Fibroblast of lung (primary cell): ENCODE results near the gene ZNF532. TPM values are rescaled to one million over a fixed set of nuclear protein-coding genes. Genes with fewer than 3 reads are reported as not detected.

Experiments
- DNase-seq, 2 donors: peaks; one replicate each; pipeline versions ENCODE4 v3.0.0 to v3.0.0-alpha.2; 2010; ENCODE audit warnings: low read depth in 2 of 2
- H2AFZ ChIP-seq: 2 replicates; pipeline ENCODE4 v1.5.1; 2012; ENCODE audit warnings: low read length, control low read depth, inconsistent platforms
- H3K27ac ChIP-seq: 2 replicates; pipeline ENCODE4 v1.5.1; 2011; ENCODE audit warnings: low read length, control low read depth; ENCODE audit not compliant: insufficient read depth
- H3K27me3 ChIP-seq: 2 replicates; pipeline ENCODE4 v1.5.1; 2011; ENCODE audit warnings: mild to moderate bottlenecking, low read length; ENCODE audit not compliant: control insufficient read depth, insufficient read depth
- H3K36me3 ChIP-seq: 2 replicates; pipeline ENCODE4 v1.5.1; 2011; ENCODE audit warnings: low read length; ENCODE audit not compliant: control insufficient read depth, insufficient read depth
- H3K4me1 ChIP-seq: 2 replicates; pipeline ENCODE4 v1.5.1; 2011; ENCODE audit warnings: low read length; ENCODE audit not compliant: control insufficient read depth, insufficient read depth; ENCODE audit errors: extremely low read depth
- H3K4me2 ChIP-seq: 2 replicates; pipeline ENCODE4 v1.5.1; 2011; ENCODE audit warnings: low read length, control low read depth; ENCODE audit not compliant: insufficient read depth; ENCODE audit errors: extremely low read depth
- H3K4me3 ChIP-seq, 4 experiments: fragments of 200-600 bp in 1 of 4; sonication (generic) in 1 of 4; replicated peaks in 1 of 4; 2 replicates each; pipeline ENCODE4 v1.5.1; 2011 to 2016; ENCODE audit warnings: low read length in 4 of 4, low read depth in 3 of 4, mild to moderate bottlenecking in 3 of 4, control low read depth in 2 of 4, inconsistent platforms in 1 of 4, mixed read lengths in 1 of 4; ENCODE audit not compliant: insufficient read depth in 1 of 4; ENCODE audit errors: control extremely low read depth in 1 of 4
- H3K79me2 ChIP-seq: 2 replicates; pipeline ENCODE4 v1.5.1; 2012; ENCODE audit warnings: mild to moderate bottlenecking, low read length, inconsistent platforms; ENCODE audit not compliant: control insufficient read depth, insufficient read depth
- H3K9ac ChIP-seq: 2 replicates; pipeline ENCODE4 v1.5.1; 2011; ENCODE audit warnings: mild to moderate bottlenecking, low read length, control low read depth; ENCODE audit not compliant: insufficient read depth
- H3K9me3 ChIP-seq: 2 replicates; pipeline ENCODE4 v1.5.1; 2012; ENCODE audit warnings: low read depth, low read length; ENCODE audit not compliant: control insufficient read depth, insufficient read depth
- H4K20me1 ChIP-seq: 2 replicates; pipeline ENCODE4 v1.5.1; 2011; ENCODE audit warnings: low read length; ENCODE audit not compliant: control insufficient read depth, insufficient read depth; ENCODE audit errors: extremely low read depth
- EZH2 ChIP-seq: IDR thresholded peaks from 2 replicates; pipeline ENCODE4 v1.5.1; 2012; ENCODE audit warnings: low read length, control low read depth, mild to moderate bottlenecking; ENCODE audit errors: missing control alignments
- polyA plus RNA-seq, 2 donors: library from polyadenylated mRNA; depleted of rRNA in 1 of 2; stranded (reverse) in 1 of 2; unstranded in 1 of 2; fragments of >200 nt; gene quantifications; 2 replicates each; pipeline ENCODE4 v1.2.1, GENCODE V29; 2011 to 2012; ENCODE audit warnings: missing spikeins in 1 of 2
- total RNA-seq: library from RNA; depleted of rRNA; stranded (reverse); fragments of >200 nt; gene quantifications from 2 replicates; pipeline ENCODE4 v1.2.1, GENCODE V29; 2014
- TF ChIP-seq, protein P1 (sequence below), 2 donors: IDR thresholded peaks in 1 of 2; conservative IDR thresholded peaks in 1 of 2; 1 replicate in 1 of 2; 2 replicates in 1 of 2; pipeline ENCODE4 v1.5.1; 2011 to 2012; ENCODE audit warnings: low read length in 2 of 2, control low read depth in 1 of 2, inconsistent platforms in 1 of 2, low read depth in 1 of 2, mild to moderate bottlenecking in 1 of 2

Gene ZNF532
- total and polyA plus RNA-seq, 2 donors (not counting 1 experiment from before 2014, with no cell fraction given), result 57.3 to 64.6 TPM

DNA sequence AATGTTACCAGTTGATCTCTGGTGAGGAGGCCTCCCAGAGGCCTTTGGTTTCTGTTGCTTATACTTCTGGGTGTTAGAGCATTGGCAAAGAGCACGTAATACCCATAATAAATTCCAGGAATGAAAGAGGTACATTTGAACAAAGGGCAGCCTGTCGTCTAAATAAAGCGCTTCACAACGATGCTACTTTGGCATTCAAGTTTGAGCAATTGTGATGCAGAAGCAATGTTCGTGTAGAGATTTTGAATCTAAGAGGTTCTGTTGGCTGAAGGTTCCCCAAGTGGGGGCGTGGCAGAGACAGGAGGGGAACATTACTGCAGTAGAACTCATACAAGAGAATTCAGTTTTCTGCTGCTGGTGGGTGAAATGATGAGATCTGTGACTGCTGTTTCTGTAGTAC is 27.8 kb downstream of the ZNF532 start:
- Histone ChIP-seq H3K4me2 (peak overlapping the region; percentile 9), H3K4me1 (peaks cover 5% of the 10 kb centered on the region), H3K36me3 (no peaks in the 10 kb centered on the region), H3K4me3 (peak overlapping the region in 1 of 4 experiments; percentile 45), H3K27me3 (no peaks in the 10 kb centered on the region), H3K9me3 (no peaks in the 10 kb centered on the region), H3K79me2 (peaks cover 9% of the 10 kb centered on the region), H3K27ac (peak overlapping the region; percentile 48), H3K9ac (no peak overlapping the region), H4K20me1 (no peaks in the 10 kb centered on the region), H2AFZ (no peak overlapping the region)
- TF ChIP-seq, protein P1, sequence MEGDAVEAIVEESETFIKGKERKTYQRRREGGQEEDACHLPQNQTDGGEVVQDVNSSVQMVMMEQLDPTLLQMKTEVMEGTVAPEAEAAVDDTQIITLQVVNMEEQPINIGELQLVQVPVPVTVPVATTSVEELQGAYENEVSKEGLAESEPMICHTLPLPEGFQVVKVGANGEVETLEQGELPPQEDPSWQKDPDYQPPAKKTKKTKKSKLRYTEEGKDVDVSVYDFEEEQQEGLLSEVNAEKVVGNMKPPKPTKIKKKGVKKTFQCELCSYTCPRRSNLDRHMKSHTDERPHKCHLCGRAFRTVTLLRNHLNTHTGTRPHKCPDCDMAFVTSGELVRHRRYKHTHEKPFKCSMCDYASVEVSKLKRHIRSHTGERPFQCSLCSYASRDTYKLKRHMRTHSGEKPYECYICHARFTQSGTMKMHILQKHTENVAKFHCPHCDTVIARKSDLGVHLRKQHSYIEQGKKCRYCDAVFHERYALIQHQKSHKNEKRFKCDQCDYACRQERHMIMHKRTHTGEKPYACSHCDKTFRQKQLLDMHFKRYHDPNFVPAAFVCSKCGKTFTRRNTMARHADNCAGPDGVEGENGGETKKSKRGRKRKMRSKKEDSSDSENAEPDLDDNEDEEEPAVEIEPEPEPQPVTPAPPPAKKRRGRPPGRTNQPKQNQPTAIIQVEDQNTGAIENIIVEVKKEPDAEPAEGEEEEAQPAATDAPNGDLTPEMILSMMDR (conservative IDR thresholded peaks at IDR 0.05 in 1 of 2, IDR thresholded peaks at IDR 0.05 in 1 of 2; ENCODE audit: low read depth in 1 of 2, low read length in 2 of 2), result no peak
- no peak for TF ChIP-seq EZH2
- no peak for DNase-seq

DNA sequence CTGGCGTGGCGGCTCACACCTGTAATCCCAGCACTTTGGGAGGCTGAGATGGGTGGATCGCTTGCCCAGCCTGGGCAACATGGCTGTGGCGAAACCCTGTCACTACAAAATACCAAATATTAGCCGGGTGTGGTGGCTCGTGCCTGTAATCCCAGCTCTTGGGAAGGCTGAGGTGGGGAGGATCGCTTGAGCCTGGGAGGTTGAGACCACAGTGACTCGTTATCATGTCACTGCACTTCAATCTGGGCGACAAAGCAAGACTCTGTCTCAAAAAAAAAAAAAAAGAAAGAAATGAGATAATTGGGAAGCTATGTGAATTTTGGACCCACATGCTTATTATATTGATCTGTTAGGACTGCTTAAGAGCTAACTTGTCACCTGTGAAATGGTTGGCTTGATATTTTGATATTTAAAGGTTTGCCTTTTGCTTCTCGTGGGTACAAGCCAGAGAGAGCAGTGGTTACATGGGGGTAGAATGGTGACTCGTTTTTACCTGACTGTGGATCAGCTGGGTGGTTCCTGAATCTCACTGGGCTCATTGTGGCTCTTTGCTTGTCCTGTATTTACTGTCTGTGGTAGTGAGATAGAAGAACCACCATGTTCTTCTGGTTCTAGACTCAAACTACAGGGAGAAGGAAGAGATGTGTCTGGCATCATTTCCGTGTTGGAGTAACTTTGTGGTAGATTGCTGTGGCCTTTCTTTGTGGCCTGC is 28.9 kb downstream of the ZNF532 start:
- Histone ChIP-seq H3K4me2 (no peak overlapping the region), H3K27ac (no peak overlapping the region), H3K27me3 (no peaks in the 10 kb centered on the region), H3K9me3 (no peaks in the 10 kb centered on the region), H3K4me1 (no peaks in the 10 kb centered on the region), H3K36me3 (no peaks in the 10 kb centered on the region), H3K4me3 (no peak overlapping the region), H2AFZ (no peak overlapping the region), H3K79me2 (peaks cover 9% of the 10 kb centered on the region), H4K20me1 (no peaks in the 10 kb centered on the region), H3K9ac (no peak overlapping the region)
- TF ChIP-seq, protein P1 (conservative IDR thresholded peaks at IDR 0.05 in 1 of 2, IDR thresholded peaks at IDR 0.05 in 1 of 2; ENCODE audit: low read depth in 1 of 2, low read length in 2 of 2), result no peak
- no peak for TF ChIP-seq EZH2
- no peak for DNase-seq

DNA sequence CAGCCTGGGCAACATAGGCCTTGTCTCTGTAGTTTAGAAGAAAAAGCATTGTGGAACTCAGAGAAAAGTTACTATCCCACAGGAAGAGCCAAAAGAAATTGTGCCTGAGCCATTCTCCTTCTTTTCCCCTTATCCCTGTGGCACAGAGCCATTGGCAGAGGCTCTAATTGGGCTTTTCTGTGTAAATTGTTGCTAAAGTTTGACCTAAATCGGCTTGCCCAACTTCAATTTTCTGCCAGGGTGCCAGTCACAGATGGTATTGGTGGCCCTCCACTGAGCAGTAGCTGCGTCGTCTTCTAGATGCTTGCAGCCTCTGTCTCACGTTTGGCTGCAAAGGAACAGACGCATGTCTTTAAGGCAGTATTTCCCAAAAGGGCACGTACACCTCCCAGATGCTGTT is 30.3 kb downstream of the ZNF532 start:
- H3K27ac ChIP-seq, result no peak overlapping the region
- no peaks in the 10 kb centered on the region for H3K27me3 ChIP-seq
- no peak overlapping the region for H2AFZ ChIP-seq
- no peaks in the 10 kb centered on the region for H3K9me3 ChIP-seq
- H3K4me3 ChIP-seq, result no peak overlapping the region
- H3K9ac ChIP-seq, result no peak overlapping the region
- TF ChIP-seq, protein P1 (conservative IDR thresholded peaks at IDR 0.05 in 1 of 2, IDR thresholded peaks at IDR 0.05 in 1 of 2; ENCODE audit: low read depth in 1 of 2, low read length in 2 of 2), result no peak
- TF ChIP-seq EZH2, result no peak
- no peak for DNase-seq
- H3K36me3 ChIP-seq, result no peaks in the 10 kb centered on the region
- no peak overlapping the region for H3K4me2 ChIP-seq
- no peaks in the 10 kb centered on the region for H3K4me1 ChIP-seq
- H4K20me1 ChIP-seq, result no peaks in the 10 kb centered on the region
- peaks cover 8% of the 10 kb centered on the region for H3K79me2 ChIP-seq
